DMS53 (cell line): ENCODE data around the gene GJA8.
"Not testable (repeated sequence)": the region's sequence is repeated elsewhere in the genome, so short reads cannot be mapped to it uniquely, and the experiment has no call there.

ENCODE experiments used
- DNase-seq: peaks from one replicate; lab custom pipeline; 2025; lab: John Stamatoyannopoulos, UW

Gene GJA8

DNA sequence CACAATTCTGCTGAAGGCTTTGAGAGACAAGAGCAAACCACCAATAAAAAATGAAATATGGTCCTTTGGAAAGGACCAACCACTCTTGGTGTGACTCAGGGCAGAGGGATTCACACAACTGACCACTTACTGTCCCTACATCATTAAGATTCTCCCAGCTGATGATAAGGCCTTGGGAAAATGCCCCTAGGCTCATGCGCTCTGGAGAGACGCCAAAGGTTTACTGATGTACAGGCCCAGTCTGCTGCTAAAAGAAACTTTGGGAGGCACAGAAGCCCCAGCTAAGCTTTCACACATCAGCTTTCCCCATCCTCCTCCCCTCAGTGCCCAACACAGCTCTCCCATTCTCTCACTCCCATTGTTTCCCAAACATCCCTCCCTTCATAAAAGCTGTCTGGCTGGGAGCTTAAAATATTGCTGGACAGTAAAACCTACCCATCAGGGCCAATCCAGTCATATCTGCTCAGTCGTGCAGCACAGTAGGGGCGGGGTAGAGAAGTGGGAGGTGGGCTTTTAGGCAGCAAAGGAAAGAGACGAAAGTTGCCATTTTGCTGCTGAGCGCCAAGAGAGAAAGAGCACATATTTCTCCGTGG is at the start of gene GJA8:
Gene GJA8, plus strand, starts transcription at position 543 of the 593 bp plus-strand sequence. CDS start 5,161 bp downstream, outside the sequence.
- no peak for DNase-seq

- DNase-seq = no peak
Measured at GRCh38 chr1:147853391-147853790, 49.2 kb upstream of the GJA8 start.

- DNase-seq = not testable (repeated sequence)
Measured at GRCh38 chr1:147854989-147855388, 47.6 kb upstream of the GJA8 start.

DNA sequence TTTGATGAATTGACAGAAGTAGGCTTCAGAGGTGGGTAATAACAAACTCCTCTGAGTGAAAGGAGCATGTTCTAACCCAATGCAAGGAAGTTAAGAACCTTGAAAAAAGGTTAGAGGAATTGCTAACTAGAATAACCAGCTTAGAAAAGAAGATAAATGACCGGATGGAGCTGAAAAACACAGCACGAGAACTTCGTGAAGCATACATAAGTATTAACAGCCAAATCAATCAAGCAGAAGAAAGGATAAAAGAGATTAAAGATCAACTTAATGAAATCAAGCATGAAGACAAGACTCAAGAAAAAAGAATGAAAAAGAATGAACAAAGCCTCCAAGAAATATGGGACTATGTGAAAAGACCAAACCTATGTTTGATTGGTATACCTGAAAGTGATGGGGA is 46.6 kb upstream of the GJA8 start:
- DNase-seq = not testable (repeated sequence)

DNA sequence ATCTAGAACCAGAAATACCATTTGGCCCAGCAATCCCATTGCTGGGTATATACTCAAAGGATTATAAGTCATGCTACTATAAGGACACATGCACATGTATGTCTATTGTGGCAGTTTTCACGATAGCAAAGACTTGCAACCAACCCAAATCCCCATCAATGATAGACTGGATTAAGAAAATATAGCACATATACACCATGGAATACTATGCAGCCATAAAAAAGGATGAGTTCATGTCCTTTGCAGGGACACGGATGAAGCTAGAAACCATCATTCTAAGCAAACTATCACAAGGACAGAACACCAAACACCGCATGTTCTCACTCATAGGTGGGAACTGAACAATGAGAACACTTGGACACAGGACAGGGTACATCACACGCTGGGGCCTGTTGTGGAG is 35.4 kb upstream of the GJA8 start:
- not testable (repeated sequence) for DNase-seq

- no peak for DNase-seq
Measured at GRCh38 chr1:147878022-147878421, 24.6 kb upstream of the GJA8 start.

DNA sequence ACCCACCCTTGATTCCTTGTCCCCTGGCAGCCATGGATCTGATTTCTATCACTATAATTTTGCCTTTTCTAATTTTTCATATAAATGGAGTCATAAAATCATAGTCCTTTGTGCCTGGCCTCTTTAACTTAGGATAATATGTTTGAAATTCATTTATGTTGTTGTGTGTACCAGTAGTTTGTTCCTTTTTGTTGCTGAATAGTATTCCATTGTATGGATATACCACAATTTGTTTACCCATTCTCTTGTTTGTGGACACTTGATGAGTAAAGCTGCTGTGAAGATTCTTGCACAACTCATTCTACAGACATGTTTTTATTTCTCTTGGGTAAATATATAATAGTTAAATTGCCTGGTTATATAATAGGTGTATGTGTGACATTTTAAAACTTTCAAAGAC is 22.7 kb upstream of the GJA8 start:
- no peak for DNase-seq

GRCh38 chr1:147882535-147882934 is 20.1 kb upstream of the GJA8 start:
- no peak for DNase-seq

GRCh38 chr1:147890177-147890790 is 12.3 kb upstream of the GJA8 start:
- DNase-seq = peak; percentile 88

DNA sequence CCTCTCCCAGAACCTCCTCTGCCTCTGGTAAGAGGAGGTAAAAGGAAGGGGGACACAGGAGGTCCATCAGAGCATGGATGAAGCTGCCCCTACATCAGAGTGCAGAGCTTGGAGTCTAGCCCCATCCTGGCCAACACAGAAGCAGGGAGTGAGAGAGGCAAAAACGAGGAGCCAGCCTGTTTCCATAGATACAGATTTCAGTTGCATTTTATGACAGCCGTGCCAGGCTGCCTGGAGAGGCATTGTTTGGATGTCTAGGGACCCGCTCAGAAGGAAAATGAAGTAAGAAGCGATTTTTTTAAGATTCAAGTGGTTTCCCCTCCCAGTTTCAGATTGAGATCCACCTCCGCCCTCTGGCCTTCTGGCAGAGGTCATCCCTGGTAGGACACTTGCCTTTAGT is 11.5 kb upstream of the GJA8 start:
- peak; percentile 10 for DNase-seq

DNA sequence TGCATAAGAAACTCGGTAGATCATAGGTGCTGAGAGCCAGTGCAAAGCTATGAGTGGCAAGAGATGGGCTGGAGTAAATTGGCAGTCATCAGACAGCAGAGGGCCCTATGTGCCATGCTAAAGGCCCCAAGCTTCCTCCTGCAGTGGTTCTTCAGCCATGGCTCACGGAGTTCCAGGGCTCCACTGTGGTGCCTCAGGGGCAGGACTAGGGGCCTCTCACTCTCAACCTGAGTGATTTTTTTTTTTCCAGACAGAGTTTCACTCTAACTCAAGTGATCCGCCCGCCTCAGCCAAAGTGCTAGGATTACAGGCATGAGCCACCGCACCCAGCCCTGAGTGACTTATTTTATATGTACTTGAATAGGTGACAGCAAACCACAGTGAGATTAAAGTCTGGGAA is 10.4 kb upstream of the GJA8 start:
- peak; percentile 75 for DNase-seq

DNA sequence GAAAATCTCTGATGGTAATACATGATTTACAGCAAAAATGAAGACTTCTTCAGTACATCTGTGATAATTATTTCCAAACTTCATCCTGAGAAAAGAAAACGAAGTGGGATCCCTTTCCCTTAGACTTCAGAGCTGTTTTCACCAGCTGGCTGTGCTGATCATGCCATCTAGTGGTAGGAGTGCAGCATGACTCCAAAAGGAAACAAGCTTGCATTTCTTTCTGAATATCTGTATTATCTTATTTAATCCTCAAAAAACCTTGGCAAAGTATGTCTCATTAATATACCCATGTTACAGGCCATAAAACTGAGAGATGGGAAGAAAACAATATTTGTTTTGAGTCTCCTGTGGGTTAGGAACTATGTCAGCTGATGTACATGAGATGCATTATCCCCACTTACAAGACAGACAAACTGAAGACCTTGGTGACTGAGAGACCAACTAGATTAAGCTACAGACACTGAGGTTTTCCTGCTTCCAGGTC is 9.8 kb upstream of the GJA8 start:
- DNase-seq = peak; percentile 79

DNA sequence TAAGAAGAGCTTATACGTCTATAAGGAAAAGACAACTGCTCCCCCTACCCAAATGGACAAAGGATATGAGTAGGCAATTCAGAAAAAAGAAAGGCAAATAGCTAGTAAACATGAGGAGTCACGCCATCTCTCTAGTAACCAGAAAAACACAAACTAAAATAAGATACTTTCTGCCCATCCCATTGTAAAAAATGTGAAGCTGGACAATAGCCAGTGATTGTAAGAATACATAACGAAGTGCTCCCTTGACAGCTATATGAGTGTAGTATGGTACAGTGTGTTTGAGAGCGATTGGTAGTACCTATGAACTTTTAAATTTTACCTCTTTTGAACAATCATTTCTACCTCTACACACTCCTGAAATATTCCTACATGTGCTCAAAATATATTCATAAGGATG is 7.5 kb upstream of the GJA8 start:
- no peak for DNase-seq

DNA sequence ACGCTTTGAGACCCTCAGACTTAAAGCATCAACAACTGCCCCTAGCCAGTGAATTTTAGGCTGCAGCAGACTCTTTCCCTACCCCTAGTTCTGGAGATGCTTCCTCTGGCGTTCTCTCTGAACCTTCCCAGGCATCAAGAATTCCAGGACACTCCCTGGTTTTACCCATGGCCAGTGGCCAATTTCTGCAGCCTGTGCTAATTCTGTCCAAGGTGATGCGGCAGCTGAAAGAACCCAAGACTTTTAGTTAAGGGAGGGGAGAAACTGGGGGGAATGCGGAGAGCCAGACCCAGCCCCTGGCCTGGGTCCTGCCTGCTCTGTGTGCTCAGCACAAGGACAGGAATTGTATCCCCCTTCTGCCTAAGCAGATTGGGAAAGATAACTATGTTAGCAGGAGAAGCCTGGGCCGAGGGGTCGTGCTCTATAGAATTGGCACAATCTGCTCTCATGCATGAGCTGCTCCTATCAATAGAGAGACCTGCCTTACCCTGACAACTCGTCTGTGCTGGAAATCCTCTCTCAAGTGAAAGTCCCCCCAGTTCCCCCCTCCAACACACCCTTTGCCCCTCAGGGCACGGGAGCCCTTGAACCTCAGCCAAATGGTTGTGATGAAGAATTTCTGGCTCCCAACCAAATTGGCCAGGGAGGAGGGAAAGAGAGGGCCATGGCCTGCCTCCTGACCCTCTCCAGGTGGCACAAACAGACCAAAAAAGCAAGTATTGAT is 5.4 kb upstream of the GJA8 start:
- DNase-seq = no peak

GRCh38 chr1:147897789-147898188 is 4.8 kb upstream of the GJA8 start:
- no peak for DNase-seq

DNA sequence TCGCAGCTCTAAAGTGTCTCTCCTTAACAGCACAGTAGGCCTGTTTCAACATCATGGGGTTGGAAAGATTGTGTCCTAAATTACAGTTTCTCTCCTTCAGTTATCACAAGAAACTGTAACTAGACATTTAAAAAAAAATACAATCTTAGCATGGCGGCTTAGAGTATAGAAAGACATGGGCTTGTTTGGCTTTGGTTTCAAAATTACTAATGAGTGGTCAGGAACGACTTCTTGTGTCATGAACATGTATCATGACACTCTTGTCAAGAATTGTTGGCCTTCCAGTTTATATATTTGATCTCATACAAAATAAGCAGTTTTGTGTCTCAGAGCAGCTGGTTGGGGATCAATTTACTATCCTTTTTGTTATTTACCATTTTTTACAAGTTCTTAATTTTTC is 2.1 kb downstream of the GJA8 start:
- DNase-seq = no peak

DNA sequence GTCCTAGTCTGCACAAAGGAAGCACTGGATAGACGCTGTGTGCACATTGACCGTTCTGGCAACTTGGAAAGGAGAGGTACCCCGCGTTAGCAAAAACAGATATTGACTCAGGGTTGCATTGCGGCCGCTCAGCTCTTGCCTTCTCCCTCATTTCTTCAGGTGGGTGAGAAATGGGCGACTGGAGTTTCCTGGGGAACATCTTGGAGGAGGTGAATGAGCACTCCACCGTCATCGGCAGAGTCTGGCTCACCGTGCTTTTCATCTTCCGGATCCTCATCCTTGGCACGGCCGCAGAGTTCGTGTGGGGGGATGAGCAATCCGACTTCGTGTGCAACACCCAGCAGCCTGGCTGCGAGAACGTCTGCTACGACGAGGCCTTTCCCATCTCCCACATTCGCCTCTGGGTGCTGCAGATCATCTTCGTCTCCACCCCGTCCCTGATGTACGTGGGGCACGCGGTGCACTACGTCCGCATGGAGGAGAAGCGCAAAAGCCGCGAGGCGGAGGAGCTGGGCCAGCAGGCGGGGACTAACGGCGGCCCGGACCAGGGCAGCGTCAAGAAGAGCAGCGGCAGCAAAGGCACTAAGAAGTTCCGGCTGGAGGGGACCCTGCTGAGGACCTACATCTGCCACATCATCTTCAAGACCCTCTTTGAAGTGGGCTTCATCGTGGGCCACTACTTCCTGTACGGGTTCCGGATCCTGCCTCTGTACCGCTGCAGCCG is 5.4 kb downstream of the GJA8 start:
- DNase-seq = no peak

GRCh38 chr1:147912553-147912952 is 10.0 kb downstream of the GJA8 start:
- no peak for DNase-seq

DNA sequence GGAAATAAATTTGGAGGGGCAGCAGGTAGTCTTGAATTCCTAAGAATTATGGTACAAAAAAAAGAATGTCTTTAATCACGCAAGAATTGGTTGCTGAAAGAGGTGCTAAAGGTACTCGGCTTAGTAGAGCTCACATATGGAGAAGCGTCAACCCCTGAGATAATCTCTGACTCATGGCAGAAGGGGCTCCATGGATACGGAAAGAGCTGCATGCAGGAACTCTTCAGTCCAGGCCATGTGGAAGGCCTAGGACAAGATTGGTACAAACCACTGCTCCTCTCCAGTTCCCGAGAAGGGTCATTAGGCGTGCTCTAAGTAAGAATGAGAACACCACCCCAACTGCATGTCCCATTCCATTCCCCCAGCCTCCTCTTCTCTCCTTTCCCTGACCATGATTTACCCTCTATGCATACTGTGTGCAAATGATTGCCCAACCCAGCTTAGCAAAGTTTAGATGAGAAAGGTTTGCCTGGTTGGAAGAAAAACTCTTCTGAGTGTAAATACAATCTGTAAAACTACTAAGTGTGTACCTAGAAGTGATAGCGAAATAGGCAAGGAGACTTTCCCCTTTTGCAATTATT is 10.9 kb downstream of the GJA8 start:
- DNase-seq = no peak

DNA sequence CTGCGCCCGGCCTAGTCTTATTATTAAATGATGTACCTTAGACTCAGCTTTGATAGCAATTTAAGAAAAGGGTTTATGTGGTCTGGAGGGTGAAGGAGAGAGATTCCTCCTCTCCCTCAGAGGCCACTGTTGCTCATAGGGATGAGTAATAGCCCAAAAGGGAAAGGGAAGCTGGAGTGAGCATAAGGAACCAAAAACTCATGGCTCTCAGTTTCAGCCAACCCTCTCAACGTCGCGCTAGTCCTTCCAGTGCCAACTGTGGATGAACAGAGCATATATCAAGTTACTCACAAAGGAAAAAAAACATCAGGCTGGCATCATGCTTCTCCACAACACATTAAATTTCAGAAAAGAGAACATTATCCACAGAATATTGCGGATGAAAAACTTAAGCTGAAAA is 17.3 kb downstream of the GJA8 start:
- DNase-seq = no peak

GRCh38 chr1:147924813-147925212 is 22.2 kb downstream of the GJA8 start:
- DNase-seq = no peak

DNA sequence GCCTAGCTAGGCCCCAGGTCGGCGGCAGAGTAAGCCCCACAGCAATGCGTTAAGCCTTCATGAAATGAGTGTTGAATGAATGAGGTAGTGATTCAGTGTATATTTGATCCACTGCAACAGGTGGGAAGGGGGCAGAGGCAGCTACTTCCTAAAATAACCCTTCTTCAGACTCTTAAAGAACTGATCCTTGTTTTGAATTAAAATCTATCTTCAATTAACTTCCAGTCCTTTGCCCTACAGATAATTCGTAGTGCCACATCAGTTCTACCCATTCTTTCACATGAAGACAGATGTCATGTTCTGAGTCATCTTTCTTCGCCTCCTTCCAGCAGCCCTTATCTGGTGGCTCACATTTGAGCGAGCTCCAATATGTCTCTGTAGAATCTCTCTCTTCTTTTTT is 24.6 kb downstream of the GJA8 start:
- DNase-seq = not testable (repeated sequence)
